ENCODE data around the gene CAND2.
"Not testable (repeated sequence)": the region's sequence is repeated elsewhere in the genome, so short reads cannot be mapped to it uniquely, and the experiment has no call there.

DNA sequence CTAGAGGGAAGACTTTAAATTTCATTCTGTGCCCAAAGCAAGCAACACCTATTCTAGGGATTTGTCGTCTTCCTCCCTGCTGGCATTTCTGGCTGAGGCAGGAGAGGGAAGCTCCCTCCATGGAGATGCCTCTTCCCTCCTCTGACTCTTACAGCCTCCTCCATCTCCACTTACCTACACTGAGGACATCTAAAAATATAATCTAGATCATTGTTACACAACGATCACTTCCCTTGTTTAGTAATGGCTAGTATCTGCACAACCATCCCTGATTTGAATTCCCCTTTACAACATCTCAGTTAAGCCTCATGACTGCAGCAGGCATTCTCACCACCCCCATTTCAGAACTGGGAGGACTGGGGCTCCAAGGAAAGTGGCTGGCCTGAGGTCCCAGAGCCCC, 57.4 kb downstream of the CAND2 start:
- TF ChIP-seq, protein P1, sequence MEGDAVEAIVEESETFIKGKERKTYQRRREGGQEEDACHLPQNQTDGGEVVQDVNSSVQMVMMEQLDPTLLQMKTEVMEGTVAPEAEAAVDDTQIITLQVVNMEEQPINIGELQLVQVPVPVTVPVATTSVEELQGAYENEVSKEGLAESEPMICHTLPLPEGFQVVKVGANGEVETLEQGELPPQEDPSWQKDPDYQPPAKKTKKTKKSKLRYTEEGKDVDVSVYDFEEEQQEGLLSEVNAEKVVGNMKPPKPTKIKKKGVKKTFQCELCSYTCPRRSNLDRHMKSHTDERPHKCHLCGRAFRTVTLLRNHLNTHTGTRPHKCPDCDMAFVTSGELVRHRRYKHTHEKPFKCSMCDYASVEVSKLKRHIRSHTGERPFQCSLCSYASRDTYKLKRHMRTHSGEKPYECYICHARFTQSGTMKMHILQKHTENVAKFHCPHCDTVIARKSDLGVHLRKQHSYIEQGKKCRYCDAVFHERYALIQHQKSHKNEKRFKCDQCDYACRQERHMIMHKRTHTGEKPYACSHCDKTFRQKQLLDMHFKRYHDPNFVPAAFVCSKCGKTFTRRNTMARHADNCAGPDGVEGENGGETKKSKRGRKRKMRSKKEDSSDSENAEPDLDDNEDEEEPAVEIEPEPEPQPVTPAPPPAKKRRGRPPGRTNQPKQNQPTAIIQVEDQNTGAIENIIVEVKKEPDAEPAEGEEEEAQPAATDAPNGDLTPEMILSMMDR (IDR thresholded peaks at IDR 0.05) = not testable (repeated sequence)
- not testable (repeated sequence) for TF ChIP-seq POLR2AphosphoS5 (IDR thresholded peaks at IDR 0.05; ENCODE audit: low read depth, low read length); RAD21 (IDR thresholded peaks at IDR 0.05; ENCODE audit: low read length)
- TF ChIP-seq, protein P2, sequence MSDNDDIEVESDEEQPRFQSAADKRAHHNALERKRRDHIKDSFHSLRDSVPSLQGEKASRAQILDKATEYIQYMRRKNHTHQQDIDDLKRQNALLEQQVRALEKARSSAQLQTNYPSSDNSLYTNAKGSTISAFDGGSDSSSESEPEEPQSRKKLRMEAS (IDR thresholded peaks at IDR 0.05; ENCODE audit: low read depth) = not testable (repeated sequence)
